ENCODE results near the gene PSMD6. TPM values are rescaled to one million over a fixed set of nuclear protein-coding genes. Genes with fewer than 3 reads are reported as not detected.
A peak's percentile ranks its signal among the peaks of the same experiment; 100 is the strongest.

The PSMD6 gene
- total and polyA plus RNA-seq, 7 donors, result 49.2 to 71.7 (median 61.9) TPM

DNA sequence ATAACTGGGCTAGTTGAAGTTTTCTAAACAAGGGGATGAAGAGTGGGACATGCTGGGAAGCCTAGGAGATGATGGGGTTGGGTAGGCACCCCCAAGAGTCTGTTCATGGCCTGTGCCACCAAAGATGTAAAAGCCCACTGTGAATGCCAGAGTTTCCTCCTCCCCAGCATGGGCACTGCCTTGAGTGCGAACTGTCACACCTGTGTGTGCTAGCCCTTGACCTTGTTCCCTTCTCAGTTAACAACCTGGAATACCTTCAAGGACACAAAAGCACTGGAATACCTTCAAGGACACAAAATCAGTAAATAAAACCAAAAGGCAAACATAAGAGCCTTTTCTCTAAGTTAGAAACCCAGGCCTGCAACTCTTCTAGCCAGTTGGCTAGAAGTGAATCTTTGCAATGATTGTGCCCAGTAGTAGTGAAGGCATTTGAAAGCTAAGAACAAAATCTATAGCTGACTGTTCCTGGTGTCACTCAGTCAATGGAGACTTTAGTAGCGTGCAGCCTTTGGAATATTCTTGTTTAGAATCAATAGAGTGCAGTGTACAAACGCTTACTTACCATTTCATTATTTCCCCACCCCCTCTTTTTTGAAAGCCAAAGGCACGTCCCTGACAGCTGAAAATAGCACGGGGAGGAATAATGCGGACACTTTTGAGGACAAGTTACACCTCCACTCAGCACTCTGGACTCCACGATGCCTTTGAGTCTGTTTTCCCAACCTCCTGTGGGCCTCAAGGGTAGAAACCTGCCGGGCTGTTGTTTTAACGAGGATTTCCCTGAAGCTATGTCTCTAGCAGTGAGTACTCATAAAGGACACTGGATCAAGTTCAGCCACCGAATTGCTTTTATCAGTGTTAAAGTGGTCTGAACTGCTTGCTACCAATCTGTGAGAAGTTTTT, 24.2 kb downstream of the PSMD6 start:
- intact Hi-C loops (cut with DNase I), result loop anchor here (5.0 kb wide), 1 partner anchor 137 kb away; the partner anchor contains the start of genes ATXN7 and THOC7
- TF ChIP-seq EP300 (IDR thresholded peaks at IDR 0.05) (no peak), POLR2AphosphoS5 (IDR thresholded peaks at IDR 0.05) (no peak), POLR2A (IDR thresholded peaks at IDR 0.05) (no peak)
- TF ChIP-seq, protein P1, sequence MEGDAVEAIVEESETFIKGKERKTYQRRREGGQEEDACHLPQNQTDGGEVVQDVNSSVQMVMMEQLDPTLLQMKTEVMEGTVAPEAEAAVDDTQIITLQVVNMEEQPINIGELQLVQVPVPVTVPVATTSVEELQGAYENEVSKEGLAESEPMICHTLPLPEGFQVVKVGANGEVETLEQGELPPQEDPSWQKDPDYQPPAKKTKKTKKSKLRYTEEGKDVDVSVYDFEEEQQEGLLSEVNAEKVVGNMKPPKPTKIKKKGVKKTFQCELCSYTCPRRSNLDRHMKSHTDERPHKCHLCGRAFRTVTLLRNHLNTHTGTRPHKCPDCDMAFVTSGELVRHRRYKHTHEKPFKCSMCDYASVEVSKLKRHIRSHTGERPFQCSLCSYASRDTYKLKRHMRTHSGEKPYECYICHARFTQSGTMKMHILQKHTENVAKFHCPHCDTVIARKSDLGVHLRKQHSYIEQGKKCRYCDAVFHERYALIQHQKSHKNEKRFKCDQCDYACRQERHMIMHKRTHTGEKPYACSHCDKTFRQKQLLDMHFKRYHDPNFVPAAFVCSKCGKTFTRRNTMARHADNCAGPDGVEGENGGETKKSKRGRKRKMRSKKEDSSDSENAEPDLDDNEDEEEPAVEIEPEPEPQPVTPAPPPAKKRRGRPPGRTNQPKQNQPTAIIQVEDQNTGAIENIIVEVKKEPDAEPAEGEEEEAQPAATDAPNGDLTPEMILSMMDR (IDR thresholded peaks at IDR 0.05), result no peak
- H3K4me3 ChIP-seq, result no peak overlapping the region
- H3K27me3 ChIP-seq, result no peaks in the 10 kb centered on the region
- DNase-seq, result no peak
- no peaks in the 10 kb centered on the region for H3K9me3 ChIP-seq
- H3K36me3 ChIP-seq, result peaks cover 12 to 65% (median 31%) of the 10 kb centered on the region in 4 donors
- 87 to 89% methylated on average over 10 of the region's 10 CpGs for WGBS, 2 donors
- H3K27ac ChIP-seq, result no peak overlapping the region
- H3K4me1 ChIP-seq, result no peaks in the 10 kb centered on the region

DNA sequence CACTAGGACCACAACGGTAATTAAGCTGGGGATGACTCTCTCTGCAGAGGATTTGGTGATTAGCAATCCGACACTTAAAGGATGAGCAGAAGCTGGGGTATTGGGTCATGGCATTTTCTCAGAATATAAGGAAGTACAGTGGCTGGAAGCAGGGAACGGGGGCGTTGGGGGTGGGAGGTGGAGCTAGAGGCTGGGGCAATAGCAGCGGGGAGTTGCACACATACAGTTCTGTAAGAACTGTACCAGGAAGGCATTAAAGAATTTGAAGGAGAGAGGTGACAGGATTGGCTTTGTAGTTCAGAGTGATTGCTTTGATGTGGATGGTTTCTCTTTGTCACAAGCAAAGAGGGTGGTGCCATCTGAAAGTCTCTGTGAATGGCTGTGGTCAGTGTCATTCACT, 28.2 kb downstream of the PSMD6 start:
- Histone ChIP-seq H3K27ac (no peak overlapping the region), H3K4me3 (no peak overlapping the region), H3K9me3 (no peaks in the 10 kb centered on the region), H3K27me3 (no peaks in the 10 kb centered on the region), H3K36me3 (peaks cover 12 to 72% (median 39%) of the 10 kb centered on the region in 4 donors), H3K4me1 (peaks cover 0 to 3% (median 0%) of the 10 kb centered on the region in 4 donors)
- WGBS, 2 donors, result 86 to 93% methylated on average over 5 of the region's 5 CpGs
- DNase-seq, result no peak
- intact Hi-C loops (cut with DNase I), result loop anchor here (5.0 kb wide), 1 partner anchor 133 kb away; the partner anchor contains the start of genes ATXN7 and THOC7
- TF ChIP-seq, protein P1 (IDR thresholded peaks at IDR 0.05), result no peak
- TF ChIP-seq EP300 (IDR thresholded peaks at IDR 0.05) (no peak), POLR2AphosphoS5 (IDR thresholded peaks at IDR 0.05) (no peak), POLR2A (IDR thresholded peaks at IDR 0.05) (no peak)

DNA sequence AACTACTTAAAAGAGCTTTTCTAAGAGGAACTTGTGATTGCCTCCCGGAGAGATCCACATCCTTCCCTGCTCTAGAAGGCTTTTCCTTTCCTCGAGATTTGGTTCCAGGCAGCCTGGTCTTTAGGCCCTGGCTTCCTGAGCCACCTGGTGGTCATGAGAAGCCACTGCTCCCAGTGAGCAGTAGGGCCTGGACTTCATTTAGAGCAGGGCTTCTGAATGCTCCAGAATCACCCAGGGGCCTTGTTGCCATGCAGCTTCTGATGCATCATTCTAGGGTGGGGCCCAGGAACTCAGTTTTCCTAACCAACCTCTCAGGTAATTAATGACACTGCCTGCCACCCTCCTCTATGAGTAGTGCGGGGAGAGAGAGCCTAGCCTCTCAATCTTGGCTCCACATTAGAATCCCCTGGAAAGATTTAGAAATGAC, 29.6 kb downstream of the PSMD6 start:
- DNase-seq, result peak; percentile 85
- Histone ChIP-seq H3K36me3 (peaks cover 9 to 78% (median 45%) of the 10 kb centered on the region in 4 donors), H3K4me1 (peaks cover 0 to 3% (median 0%) of the 10 kb centered on the region in 4 donors), H3K27me3 (no peaks in the 10 kb centered on the region), H3K9me3 (no peaks in the 10 kb centered on the region), H3K4me3 (no peak overlapping the region), H3K27ac (no peak overlapping the region)
- intact Hi-C loops (cut with DNase I), result loop anchor here (2.0 to 5.0 kb wide), 3 partner anchors 33 to 1371 kb away; no protein-coding TSS in a partner anchor
- TF ChIP-seq, protein P1 (IDR thresholded peaks at IDR 0.05), result peak; percentile 91 to 97 (median 94)
- TF ChIP-seq EP300 (IDR thresholded peaks at IDR 0.05), result no peak
- TF ChIP-seq POLR2AphosphoS5 (IDR thresholded peaks at IDR 0.05), result peak in 1 of 4 donors; percentile 44
- WGBS, 2 donors, result 35 to 41% methylated on average over 3 of the region's 3 CpGs

DNA sequence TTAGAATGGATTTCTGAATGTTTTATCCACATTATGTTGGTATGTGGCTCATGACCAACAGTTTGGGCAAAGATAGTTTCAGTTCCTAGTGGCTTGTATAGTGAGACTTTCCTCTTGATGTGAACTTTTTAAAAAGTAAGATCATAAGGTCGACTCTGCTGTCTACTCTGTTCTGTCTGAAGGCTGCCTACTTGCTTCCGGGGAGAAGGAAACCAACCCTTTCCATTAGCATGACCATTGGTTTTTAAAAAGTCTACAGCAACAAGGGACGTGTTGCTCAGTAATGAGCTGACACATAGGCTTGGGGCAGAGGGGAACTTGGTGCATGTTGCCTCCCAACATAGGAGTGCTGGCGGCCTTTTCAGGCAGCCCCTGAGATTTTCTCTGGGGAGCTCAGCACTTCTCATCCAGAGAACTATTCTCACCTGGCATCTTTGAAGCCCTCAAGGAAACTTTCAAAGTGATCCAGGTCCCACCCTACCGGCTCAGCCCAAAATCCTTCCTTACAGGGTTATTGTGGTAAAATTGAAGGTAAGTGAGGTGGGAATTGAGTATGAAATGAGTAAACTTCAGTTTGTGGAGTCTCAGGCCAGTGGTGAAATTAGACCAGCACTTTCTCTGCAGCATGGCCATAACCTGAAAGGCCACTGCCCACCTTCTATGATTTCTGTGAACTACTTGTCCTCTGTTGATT, 30.6 kb downstream of the PSMD6 start:
- H3K27me3 ChIP-seq, result no peaks in the 10 kb centered on the region
- H3K9me3 ChIP-seq, result no peaks in the 10 kb centered on the region
- peaks cover 9 to 79% (median 51%) of the 10 kb centered on the region in 4 donors for H3K36me3 ChIP-seq
- WGBS, 2 donors, result 87% methylated on average over 5 of the region's 5 CpGs
- intact Hi-C loops (cut with DNase I), result loop anchor here (2.0 to 5.0 kb wide), 3 partner anchors 32 to 1370 kb away; no protein-coding TSS in a partner anchor
- H3K27ac ChIP-seq, result peak overlapping the region in 2 of 4 donors; percentile 15 to 24
- DNase-seq, result no peak
- TF ChIP-seq POLR2AphosphoS5 (IDR thresholded peaks at IDR 0.05) (no peak), POLR2A (IDR thresholded peaks at IDR 0.05) (no peak), EP300 (IDR thresholded peaks at IDR 0.05) (no peak)
- TF ChIP-seq, protein P1 (IDR thresholded peaks at IDR 0.05), result no peak
- no peak overlapping the region for H3K4me3 ChIP-seq
- peaks cover 0 to 3% (median 0%) of the 10 kb centered on the region in 4 donors for H3K4me1 ChIP-seq
